Natural killer cell (primary cell): ENCODE results near the gene EXOSC5. TPM values are rescaled to one million over a fixed set of nuclear protein-coding genes. Genes with fewer than 3 reads are reported as not detected.

ENCODE experiments used
- ATAC-seq, 3 donors: fragments of 150-1000 bp in 2 of 3; fragments of 200-7000 bp in 1 of 3; cut with Tn5 transposase; 1 replicate in 1 of 3; 2 replicates in 2 of 3; pipeline ENCODE4 v1.10.0; 2021; ENCODE audit warnings: mild to moderate bottlenecking in 2 of 3, moderate library complexity in 2 of 3
- DNase-seq, 2 donors: peaks; one replicate each; pipeline versions ENCODE4 v3.0.0 to v3.0.0-alpha.2; 2013 to 2021; ENCODE audit warnings: mixed read lengths in 1 of 2
- H3K27ac ChIP-seq: one replicate; pipeline ENCODE4 v1.5.1; 2013; ENCODE audit warnings: mild to moderate bottlenecking, low read length
- H3K27me3 ChIP-seq: one replicate; pipeline ENCODE4 v1.6.1; 2013; ENCODE audit warnings: low read length; ENCODE audit not compliant: control insufficient read depth, insufficient read depth
- H3K36me3 ChIP-seq: one replicate; pipeline ENCODE4 v1.6.1; 2013; ENCODE audit warnings: low read length; ENCODE audit not compliant: control insufficient read depth, insufficient read depth
- H3K4me1 ChIP-seq: one replicate; pipeline ENCODE4 v1.6.1; 2013; ENCODE audit warnings: low read length; ENCODE audit not compliant: control insufficient read depth, insufficient read depth
- H3K4me3 ChIP-seq: one replicate; pipeline ENCODE4 v1.5.1; 2013; ENCODE audit warnings: low read length
- H3K9me3 ChIP-seq: one replicate; pipeline ENCODE4 v1.6.1; 2013; ENCODE audit warnings: low read length; ENCODE audit not compliant: control insufficient read depth, insufficient read depth
- H3K27ac Mint-ChIP-seq, 2 donors: one replicate each; pipeline ENCODE4 v1.8.0; 2022; ENCODE audit warnings: mild to moderate bottlenecking in 2 of 2, mixed read lengths in 2 of 2, moderate library complexity in 1 of 2
- H3K27me3 Mint-ChIP-seq, 2 donors: one replicate each; pipeline ENCODE4 v1.8.0; 2022; ENCODE audit warnings: low read depth in 2 of 2, mixed read lengths in 2 of 2
- H3K36me3 Mint-ChIP-seq: one replicate; pipeline ENCODE4 v1.8.0; 2022; ENCODE audit warnings: mixed read lengths
- H3K4me1 Mint-ChIP-seq, 2 donors: one replicate each; pipeline ENCODE4 v1.8.0; 2022; ENCODE audit warnings: mixed read lengths in 2 of 2
- H3K4me3 Mint-ChIP-seq: one replicate; pipeline ENCODE4 v1.8.0; 2022; ENCODE audit warnings: mild to moderate bottlenecking, moderate library complexity, mixed read lengths
- H3K9me3 Mint-ChIP-seq, 2 donors: one replicate each; pipeline ENCODE4 v1.8.0; 2022; ENCODE audit warnings: mixed read lengths in 2 of 2
- WGBS: methylation state at CpG from one replicate; pipeline ENCODE4 v1.1.7; 2013; ENCODE audit warnings: missing lambda C conversion rate; ENCODE audit not compliant: insufficient coverage; 5-methylcytosine and 5-hydroxymethylcytosine counted together
- intact Hi-C: fragments of 100-400 bp; cut with micrococcal nuclease; formaldehyde crosslinking; loops from one replicate; pipeline ENCODE4 v1.14.2; 2022
- total RNA-seq, 4 donors: library from RNA; stranded (reverse); fragments of 120-200 nt in 1 of 4; gene quantifications; one replicate each; pipeline versions ENCODE4 v1.2.3 to v1.2.4, GENCODE V29; 2013 to 2022
- TF ChIP-seq, protein P1 (sequence below): fragments of 200-600 bp; IDR thresholded peaks from one replicate; pipeline ENCODE4 v1.8.0; 2022; ENCODE audit warnings: antibody characterized with exemption

The EXOSC5 gene
- total RNA-seq, 3 donors from 2014 or later (not counting 1 experiment from before 2014, with no cell fraction given) = 9.0 to 11.6 (median 9.5) TPM

DNA sequence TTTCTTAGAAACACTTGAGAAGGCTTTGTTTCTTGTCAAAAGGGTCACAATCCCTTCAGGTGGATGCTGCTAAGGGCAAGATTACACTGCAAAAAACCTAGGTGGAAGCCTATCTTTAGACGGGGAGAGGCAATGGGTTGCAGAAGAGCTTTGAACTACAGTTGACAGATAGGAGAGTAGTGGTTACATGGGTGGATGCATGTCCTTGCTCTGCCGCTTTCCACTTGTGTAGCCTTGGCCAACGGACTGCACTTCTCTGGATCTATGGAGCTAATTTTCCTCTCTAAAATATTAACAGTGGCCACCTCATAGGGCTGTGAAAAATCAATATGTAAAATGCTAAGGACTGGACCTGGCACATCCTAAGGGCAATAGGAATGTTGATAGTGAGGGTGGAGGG is 1.4 kb upstream of the EXOSC5 start:
- Mint-ChIP-seq H3K4me3 (peak overlapping the region; percentile 97), H3K4me1 (peaks cover 38 to 53% of the 10 kb centered on the region in 2 donors), H3K27ac (peak overlapping the region; percentile 99 to 100), H3K9me3 (no peaks in the 10 kb centered on the region), H3K36me3 (no peaks in the 10 kb centered on the region), H3K27me3 (no peaks in the 10 kb centered on the region)
- H3K4me3 ChIP-seq = no peak overlapping the region
- no peaks in the 10 kb centered on the region for H3K9me3 ChIP-seq
- intact Hi-C loops = no loop called here
- peaks cover 7% of the 10 kb centered on the region for H3K36me3 ChIP-seq
- H3K27me3 ChIP-seq = no peaks in the 10 kb centered on the region
- peaks cover 29% of the 10 kb centered on the region for H3K4me1 ChIP-seq
- WGBS = 66% methylated on average over 2 of the region's 3 CpGs
- ATAC-seq (no peak), DNase-seq (no peak)
- no peak overlapping the region for H3K27ac ChIP-seq
- TF ChIP-seq, protein P1, sequence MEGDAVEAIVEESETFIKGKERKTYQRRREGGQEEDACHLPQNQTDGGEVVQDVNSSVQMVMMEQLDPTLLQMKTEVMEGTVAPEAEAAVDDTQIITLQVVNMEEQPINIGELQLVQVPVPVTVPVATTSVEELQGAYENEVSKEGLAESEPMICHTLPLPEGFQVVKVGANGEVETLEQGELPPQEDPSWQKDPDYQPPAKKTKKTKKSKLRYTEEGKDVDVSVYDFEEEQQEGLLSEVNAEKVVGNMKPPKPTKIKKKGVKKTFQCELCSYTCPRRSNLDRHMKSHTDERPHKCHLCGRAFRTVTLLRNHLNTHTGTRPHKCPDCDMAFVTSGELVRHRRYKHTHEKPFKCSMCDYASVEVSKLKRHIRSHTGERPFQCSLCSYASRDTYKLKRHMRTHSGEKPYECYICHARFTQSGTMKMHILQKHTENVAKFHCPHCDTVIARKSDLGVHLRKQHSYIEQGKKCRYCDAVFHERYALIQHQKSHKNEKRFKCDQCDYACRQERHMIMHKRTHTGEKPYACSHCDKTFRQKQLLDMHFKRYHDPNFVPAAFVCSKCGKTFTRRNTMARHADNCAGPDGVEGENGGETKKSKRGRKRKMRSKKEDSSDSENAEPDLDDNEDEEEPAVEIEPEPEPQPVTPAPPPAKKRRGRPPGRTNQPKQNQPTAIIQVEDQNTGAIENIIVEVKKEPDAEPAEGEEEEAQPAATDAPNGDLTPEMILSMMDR = no peak

DNA sequence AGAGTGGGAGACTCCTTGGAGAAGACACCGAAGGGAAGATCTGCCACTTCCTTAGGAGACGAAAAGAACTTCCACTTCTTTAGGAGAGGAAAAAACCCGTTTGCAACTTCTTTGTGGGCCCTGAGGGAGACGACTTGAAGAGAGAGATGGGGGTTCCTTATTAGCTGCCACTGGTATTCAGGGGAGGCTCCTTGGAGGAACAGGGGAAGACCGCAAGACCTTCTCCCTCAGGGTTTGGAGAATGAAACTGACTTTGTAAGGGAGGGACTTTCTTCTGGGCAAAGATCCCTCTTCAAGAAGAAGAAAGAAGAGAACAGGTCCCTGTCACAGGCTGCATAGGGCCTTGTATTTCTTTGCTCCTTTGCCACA is 875 bp upstream of the EXOSC5 start:
- TF ChIP-seq, protein P1 = no peak
- peak overlapping the region; percentile 94 for H3K4me3 ChIP-seq
- peaks cover 38 to 47% of the 10 kb centered on the region in 2 donors for H3K4me1 Mint-ChIP-seq
- peaks cover 29% of the 10 kb centered on the region for H3K4me1 ChIP-seq
- no peaks in the 10 kb centered on the region for H3K9me3 ChIP-seq
- intact Hi-C loops = no loop called here
- H3K9me3 Mint-ChIP-seq = no peaks in the 10 kb centered on the region
- no peak for ATAC-seq
- no peaks in the 10 kb centered on the region for H3K27me3 Mint-ChIP-seq
- peak overlapping the region; percentile 97 for H3K4me3 Mint-ChIP-seq
- peak overlapping the region; percentile 99 to 100 for H3K27ac Mint-ChIP-seq
- DNase-seq = no peak
- H3K36me3 ChIP-seq = peaks cover 7% of the 10 kb centered on the region
- H3K36me3 Mint-ChIP-seq = no peaks in the 10 kb centered on the region
- H3K27me3 ChIP-seq = no peaks in the 10 kb centered on the region
- WGBS = 0% methylated on average over 5 of the region's 5 CpGs
- peak overlapping the region; percentile 95 for H3K27ac ChIP-seq

DNA sequence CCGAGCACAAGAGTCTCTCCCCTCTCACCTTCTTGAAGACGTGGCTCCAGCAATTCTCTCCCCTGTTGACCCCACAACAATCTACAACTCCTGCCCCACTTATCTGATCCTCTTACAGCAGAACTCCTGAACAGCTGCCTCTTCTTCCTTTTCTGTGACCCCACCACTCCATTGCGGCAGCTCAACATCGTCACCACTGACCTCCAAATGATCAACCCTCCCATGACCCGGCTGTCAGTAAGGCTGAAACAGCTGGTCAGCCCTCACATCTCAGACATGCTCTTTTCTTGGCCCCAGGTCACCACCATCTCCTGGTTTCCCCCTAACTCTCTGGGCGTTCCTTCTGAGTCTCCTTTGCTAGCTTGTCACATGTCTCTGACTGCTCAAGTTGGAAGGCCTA is 1.8 kb downstream of the EXOSC5 start:
- H3K36me3 Mint-ChIP-seq = no peaks in the 10 kb centered on the region
- H3K9me3 Mint-ChIP-seq = no peaks in the 10 kb centered on the region
- no peak overlapping the region for H3K4me3 ChIP-seq
- H3K4me3 Mint-ChIP-seq = no peak overlapping the region
- WGBS = 79% methylated on average over 6 of the region's 6 CpGs
- DNase-seq (no peak), ATAC-seq (no peak)
- H3K27me3 ChIP-seq = no peaks in the 10 kb centered on the region
- peaks cover 29% of the 10 kb centered on the region for H3K4me1 ChIP-seq
- H3K27ac ChIP-seq = no peak overlapping the region
- intact Hi-C loops = no loop called here
- peaks cover 15% of the 10 kb centered on the region for H3K36me3 ChIP-seq
- no peaks in the 10 kb centered on the region for H3K9me3 ChIP-seq
- TF ChIP-seq, protein P1 = no peak
- H3K4me1 Mint-ChIP-seq = peaks cover 38 to 45% of the 10 kb centered on the region in 2 donors
- H3K27ac Mint-ChIP-seq = peak overlapping the region in 1 of 2 donors; percentile 34
- H3K27me3 Mint-ChIP-seq = no peaks in the 10 kb centered on the region

DNA sequence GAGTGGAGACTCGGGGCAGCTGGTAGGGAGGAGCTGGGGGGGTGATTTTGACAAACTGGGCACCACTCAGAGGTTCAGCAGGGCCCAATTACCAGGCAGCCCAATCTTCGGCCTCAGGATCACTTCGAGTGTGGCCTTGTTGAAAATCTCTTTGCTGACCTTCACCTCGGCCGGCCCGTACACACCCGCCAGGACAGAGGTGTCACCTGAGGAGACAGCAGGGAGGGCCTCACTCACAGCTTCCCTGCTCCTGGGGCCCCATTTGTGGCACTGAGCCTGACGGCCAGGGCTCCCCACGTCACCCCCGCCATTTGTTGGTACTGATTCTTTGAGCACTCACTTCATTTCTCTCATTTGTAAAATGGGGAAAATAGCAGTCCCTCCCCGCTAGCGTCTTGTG is 4.4 kb downstream of the EXOSC5 start:
- Histone ChIP-seq H3K9me3 (no peaks in the 10 kb centered on the region), H3K4me3 (no peak overlapping the region), H3K27ac (no peak overlapping the region), H3K36me3 (peaks cover 28% of the 10 kb centered on the region), H3K27me3 (no peaks in the 10 kb centered on the region), H3K4me1 (peaks cover 14% of the 10 kb centered on the region)
- Mint-ChIP-seq H3K27ac (no peak overlapping the region), H3K9me3 (no peaks in the 10 kb centered on the region), H3K4me3 (no peak overlapping the region), H3K36me3 (no peaks in the 10 kb centered on the region), H3K27me3 (no peaks in the 10 kb centered on the region), H3K4me1 (peaks cover 24% of the 10 kb centered on the region in 2 donors)
- DNase-seq (no peak), ATAC-seq (no peak)
- intact Hi-C loops = no loop called here
- WGBS = 95% methylated on average over 12 of the region's 12 CpGs
- TF ChIP-seq, protein P1 = no peak
